HG03108 (cell line): ENCODE measurements around the gene PRPH2.

Source experiments
- ATAC-seq: cut with Tn5 transposase; IDR thresholded peaks from one replicate; pipeline ENCODE4 v1.9.1; 2021; ENCODE audit warnings: moderate library complexity; ENCODE audit not compliant: unreplicated experiment

PRPH2 gene

GRCh38 chr6:42722497-42722896 is at the start of gene PRPH2:
Gene PRPH2 (minus strand): TSS chr6:42722597. CDS start chr6:42722334, 263 bp downstream.
- ATAC-seq, result no peak

- peak; percentile 26 for ATAC-seq
Observed at GRCh38 chr6:42771741-42772100, 49.3 kb upstream of the PRPH2 start.

GRCh38 chr6:42769836-42770235 is 47.4 kb upstream of the PRPH2 start:
- no peak for ATAC-seq

GRCh38 chr6:42769051-42769450 is 46.7 kb upstream of the PRPH2 start:
- ATAC-seq, result no peak

GRCh38 chr6:42766163-42766670 is 43.8 kb upstream of the PRPH2 start:
- ATAC-seq, result no peak

GRCh38 chr6:42764911-42765648 is 42.7 kb upstream of the PRPH2 start:
- ATAC-seq, result no peak

GRCh38 chr6:42762950-42763349 is 40.6 kb upstream of the PRPH2 start:
- no peak for ATAC-seq

- ATAC-seq, result no peak
Observed at GRCh38 chr6:42762426-42762859, 40.0 kb upstream of the PRPH2 start.

GRCh38 chr6:42761287-42762067 is 39.1 kb upstream of the PRPH2 start:
- ATAC-seq, result no peak

- ATAC-seq, result no peak
Observed at GRCh38 chr6:42758756-42759430, 36.5 kb upstream of the PRPH2 start.

GRCh38 chr6:42756722-42757121 is 34.3 kb upstream of the PRPH2 start:
- no peak for ATAC-seq

GRCh38 chr6:42754759-42755158 is 32.4 kb upstream of the PRPH2 start:
- no peak for ATAC-seq

- no peak for ATAC-seq
Observed at GRCh38 chr6:42751055-42751454, 28.7 kb upstream of the PRPH2 start.

- no peak for ATAC-seq
Observed at GRCh38 chr6:42748203-42748898, 26.0 kb upstream of the PRPH2 start.

- peak; percentile 53 for ATAC-seq
Observed at GRCh38 chr6:42746463-42747391, 24.3 kb upstream of the PRPH2 start.

- ATAC-seq, result peak; percentile 69
Observed at GRCh38 chr6:42745640-42746462, 23.5 kb upstream of the PRPH2 start, which contains the start of gene TBCC. Gene TBCC (minus strand): TSS chr6:42746103. CDS start chr6:42746073, 30 bp downstream.

- no peak for ATAC-seq
Observed at GRCh38 chr6:42745083-42745639, 22.8 kb upstream of the PRPH2 start.

GRCh38 chr6:42744351-42744893 is 22.0 kb upstream of the PRPH2 start:
- ATAC-seq, result no peak
